GM21515 (cell line): ENCODE measurements around the gene NTHL1.

Experiments used
- ATAC-seq: cut with Tn5 transposase; IDR thresholded peaks from one replicate; pipeline ENCODE4 v1.9.1; 2021; ENCODE audit not compliant: unreplicated experiment

Gene NTHL1

DNA sequence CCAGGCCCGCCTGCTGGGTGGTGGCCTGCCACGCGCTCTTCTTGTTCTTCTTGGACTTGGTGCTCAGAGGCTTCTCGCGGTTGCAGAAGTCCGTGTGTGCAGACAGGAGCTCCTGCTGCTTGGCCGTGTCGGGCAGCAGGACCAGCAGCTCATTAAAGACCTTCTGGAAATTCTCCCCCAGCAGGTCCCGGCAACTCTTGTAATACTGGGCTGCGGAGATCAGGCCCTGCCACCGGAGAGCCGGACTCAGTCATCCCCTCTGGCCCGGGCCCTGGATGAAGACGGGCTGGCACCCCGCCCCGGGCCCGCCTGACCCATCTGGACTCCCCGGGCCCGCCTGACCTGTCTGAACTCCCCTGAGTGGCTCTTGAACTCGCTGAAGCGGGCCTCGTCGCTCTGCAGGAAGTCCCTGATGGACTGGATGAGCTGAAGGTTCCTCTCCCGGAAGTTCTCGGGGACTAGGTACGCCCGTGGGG lies 49.2 kb downstream of the NTHL1 start:
- no peak for ATAC-seq

DNA sequence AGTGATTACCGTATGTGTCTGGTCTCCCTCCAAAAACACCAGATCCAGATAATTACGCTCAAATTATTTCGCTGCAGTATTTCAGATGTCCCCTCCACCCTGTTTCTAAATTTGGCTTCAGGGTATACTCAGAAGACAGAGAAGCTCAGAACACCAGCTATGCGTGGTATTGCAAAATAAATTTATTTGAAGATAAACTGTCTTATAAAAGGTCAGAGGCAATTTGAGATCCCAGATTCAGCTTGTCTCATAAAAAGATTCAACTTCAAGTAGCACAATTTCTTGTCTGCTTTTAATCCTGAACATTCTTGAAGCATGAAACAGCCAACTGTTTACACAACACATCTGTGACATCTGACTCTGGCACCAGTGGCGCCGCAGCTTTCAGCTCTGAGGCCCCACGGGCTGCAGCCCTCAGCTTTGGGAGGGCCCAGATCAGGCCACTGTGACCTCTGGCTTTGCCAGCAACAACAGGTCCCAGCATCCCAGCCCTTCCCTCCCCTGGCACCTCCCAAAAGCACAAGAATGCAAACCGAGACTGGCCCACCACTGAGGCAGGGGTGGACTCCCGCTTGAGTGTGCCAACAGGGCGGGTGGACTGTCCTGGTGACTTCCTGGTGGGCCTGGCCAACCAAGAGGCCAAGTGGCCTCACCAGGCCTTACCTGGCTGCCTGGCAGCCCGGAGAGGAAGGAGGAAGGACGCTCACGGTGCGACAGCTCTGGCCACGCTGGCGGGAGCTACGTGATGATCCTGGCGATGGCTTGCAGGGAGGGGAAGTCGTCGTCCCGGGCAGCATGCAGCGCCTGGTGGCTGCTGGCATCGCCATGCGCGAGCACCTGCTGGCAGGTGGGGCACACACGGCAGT lies 49.9 kb downstream of the NTHL1 start:
- no peak for ATAC-seq

DNA sequence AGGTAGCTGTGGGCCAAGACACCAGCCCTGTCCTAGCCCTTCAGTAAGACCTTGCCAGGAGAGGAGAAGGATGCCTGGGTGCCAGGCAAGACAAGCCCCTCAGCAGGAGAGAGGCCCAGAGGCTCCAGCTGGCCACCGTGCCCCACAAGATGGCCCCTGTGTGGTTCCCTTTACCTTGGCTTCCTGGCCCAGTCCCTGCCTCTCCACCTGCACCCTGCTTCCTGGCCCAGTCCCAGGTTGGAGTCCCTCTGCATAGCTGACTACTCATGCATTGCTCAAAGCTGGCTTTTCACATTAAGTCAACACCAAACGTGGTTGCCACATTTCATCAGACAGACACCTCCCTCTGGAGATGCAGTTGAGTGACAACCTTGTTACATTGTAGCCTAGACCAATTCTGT lies 53.9 kb downstream of the NTHL1 start:
- ATAC-seq = no peak

DNA sequence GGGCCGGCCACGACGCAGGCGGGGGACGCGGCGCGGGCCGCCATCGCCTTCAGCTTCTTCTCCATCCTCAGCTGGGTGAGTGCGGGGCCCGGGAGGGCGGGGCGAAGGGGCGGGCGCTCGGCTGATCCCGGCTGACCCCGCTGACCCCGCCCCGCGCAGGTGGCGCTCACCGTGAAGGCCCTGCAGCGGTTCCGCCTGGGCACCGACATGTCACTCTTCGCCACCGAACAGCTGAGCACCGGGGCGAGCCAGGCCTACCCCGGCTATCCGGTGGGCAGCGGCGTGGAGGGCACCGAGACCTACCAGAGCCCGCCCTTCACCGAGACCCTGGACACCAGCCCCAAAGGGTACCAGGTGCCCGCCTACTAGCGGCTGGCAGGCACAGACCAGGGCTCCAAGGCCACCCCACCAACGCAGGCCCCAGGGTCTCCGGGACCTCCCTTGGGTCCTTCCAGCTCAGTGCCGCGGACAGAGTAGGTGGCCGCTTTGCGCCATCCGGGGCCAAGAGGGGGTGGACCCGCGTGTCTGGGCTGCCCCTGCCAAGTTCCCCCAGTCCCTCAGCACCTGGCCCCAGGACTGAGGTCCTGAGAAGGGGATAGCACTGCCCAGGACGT lies 54.8 kb downstream of the NTHL1 start:
- no peak for ATAC-seq

DNA sequence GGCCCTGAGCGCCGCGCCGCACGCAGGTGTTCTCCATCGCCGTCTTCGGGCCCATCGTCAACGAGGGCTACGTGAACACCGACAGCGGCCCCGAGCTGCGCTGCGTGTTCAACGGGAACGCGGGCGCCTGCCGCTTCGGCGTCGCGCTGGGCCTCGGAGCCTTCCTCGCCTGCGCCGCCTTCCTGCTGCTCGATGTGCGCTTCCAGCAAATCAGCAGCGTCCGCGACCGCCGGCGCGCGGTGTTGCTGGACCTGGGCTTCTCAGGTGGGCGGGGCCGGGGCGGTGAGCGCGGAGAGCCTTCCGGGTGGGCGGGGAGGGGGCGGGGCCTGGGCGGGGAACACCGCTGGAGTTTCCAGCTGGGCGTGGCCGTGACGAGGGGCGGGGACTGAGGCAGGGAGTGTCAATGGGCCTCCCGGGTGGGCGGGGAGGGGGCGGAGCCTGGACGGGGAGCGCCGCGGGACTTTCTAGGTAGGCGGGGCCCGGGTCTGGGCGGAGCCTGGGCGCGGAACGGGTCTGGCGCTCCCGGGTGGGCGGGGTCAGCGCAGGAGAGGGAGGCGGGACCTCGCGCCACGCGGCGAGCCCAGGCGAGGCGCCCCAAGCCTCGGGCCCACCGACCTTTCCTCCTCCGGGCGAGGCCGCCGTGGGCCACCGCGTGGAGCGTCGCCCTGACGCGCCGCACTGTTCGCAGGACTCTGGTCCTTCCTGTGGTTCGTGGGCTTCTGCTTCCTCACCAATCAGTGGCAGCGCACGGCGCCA lies 55.5 kb downstream of the NTHL1 start:
- ATAC-seq = peak; percentile 48

DNA sequence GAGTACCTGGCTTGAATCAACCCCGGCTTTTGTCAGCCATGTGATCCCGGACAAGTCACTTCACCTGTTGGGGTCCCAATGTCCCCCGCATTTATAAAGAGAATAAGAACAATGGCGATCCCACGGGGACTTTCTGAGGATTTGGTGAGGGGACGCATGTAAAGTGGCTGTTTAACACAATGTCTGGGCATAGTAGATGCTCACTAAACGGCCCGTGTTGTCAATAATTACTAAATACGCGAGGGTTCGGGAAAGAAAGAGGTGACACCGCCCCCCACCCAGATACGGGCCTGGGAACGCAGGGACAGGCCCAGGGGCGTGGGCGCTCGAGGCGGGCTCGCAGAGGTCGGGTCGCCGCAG lies 56.1 kb downstream of the NTHL1 start:
- no peak for ATAC-seq

DNA sequence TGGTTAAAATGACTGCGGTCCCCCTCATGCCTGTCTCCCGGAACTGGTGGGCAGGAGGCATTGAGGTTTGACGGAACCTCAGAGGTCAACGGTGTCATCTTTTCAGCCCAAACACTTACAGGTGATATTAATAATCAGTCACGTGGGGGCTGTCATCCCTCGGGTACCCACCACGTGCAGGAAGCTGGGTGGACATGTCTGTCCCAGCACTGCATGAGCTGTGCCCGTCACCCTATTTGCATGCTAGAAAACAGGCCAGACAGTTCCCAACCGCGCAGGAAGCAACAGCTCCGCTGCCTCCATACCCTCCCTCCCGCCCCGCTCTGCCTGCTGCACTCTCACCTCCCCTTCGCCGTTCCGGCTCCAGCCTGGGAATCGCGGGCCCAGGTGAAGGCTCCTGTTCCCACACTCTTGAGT lies 56.5 kb downstream of the NTHL1 start:
- ATAC-seq = no peak

DNA sequence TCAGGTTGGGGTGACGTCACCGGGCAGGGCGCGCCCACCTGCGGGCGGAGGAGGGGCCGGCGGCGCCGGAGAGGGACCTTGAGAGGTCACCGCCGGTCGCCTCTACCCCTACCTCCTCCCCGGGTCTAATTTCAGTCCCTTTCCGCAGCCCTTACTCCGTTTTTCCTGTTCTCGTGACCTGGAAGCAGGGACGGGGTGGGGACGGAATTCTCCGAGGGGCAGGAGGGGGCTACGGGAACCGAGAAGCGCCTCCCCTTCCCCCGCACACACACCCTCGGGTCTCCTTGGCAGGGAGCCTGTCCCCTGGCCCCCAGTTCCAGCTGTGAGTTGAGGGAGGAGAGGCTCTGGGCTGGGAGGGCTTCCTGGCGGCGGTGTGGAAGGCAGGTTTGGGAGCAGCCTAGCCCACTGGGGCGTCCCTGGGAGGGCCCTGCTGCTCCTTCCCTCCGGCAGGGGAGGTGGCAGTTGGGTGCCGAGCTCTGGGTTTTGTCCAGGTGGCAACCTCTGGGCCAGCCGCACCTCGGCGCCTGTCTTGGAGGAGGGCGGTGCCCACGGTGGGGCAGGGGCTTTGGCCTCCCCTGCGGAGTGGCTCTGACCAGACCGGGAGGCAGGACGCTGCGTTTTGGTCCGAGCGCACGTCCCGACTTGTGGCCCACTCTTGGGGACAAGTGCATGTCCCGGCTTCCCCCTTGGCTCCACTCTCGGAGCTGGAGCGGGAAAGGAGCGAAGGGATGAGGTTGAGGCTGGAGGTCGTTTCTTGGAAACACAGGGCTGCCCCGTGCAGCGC lies 57.1 kb downstream of the NTHL1 start:
- no peak for ATAC-seq

DNA sequence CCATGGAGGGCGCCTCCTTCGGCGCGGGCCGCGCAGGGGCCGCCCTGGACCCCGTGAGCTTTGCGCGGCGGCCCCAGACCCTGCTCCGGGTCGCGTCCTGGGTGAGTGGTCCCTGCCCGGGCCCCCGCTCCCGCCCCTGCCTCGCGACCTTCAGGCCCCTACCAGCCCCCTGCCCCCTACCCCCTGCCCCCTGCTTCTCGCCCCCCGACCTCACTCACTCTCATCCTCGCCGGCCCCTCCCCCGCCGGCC lies 57.6 kb downstream of the NTHL1 start:
- ATAC-seq = no peak
